ENCODE data around the gene MAJIN.

GRCh38 chr11:64974124-64974523 lies 2.2 kb upstream of the MAJIN start:
- TF ChIP-seq CTCF (IDR thresholded peaks at IDR 0.05; ENCODE audit: insufficient read depth, low read length, poor library complexity, severe bottlenecking) (no peak), EZH2phosphoT487 (conservative IDR thresholded peaks at IDR 0.05; ENCODE audit: low read length) (no peak)
